DOHH2 (cell line): Measurements from ENCODE around the gene VSTM2B.

Source experiments
- CTCF ChIP-seq: fragments of 200-600 bp; sonication (generic); IDR thresholded peaks from one replicate; pipeline ENCODE4 v1.5.1; 2014; ENCODE audit warnings: antibody characterized with exemption, mild to moderate bottlenecking, low read depth, low read length; ENCODE audit not compliant: poor library complexity, severe bottlenecking
- EZH2phosphoT487 ChIP-seq: fragments of 200-600 bp; sonication (generic); IDR thresholded peaks from 2 replicates; pipeline ENCODE4 v1.6.1; 2017; ENCODE audit warnings: borderline replicate concordance, mild to moderate bottlenecking, antibody characterized with exemption, low read length, moderate library complexity, mixed read lengths

- no peak for TF ChIP-seq CTCF
- TF ChIP-seq EZH2phosphoT487: no peak
Measured at GRCh38 chr19:29586401-29586800, 60.6 kb downstream of the VSTM2B start.
